HepG2 (cell line): ENCODE measurements around the gene VWA3B.

Source experiments
- RFX5 ChIP-seq: IDR thresholded peaks from 2 replicates; pipeline ENCODE4 v1.6.1; 2011; ENCODE audit warnings: low read depth, low read length, improper control_type of control experiment
- ZNF432 ChIP-seq: sonication (generic); formaldehyde crosslinking; IDR thresholded peaks from 2 replicates; pipeline ENCODE4 v1.5.0; 2020; ENCODE audit warnings: missing genetic modification reagents, mild to moderate bottlenecking, borderline replicate concordance
- TF ChIP-seq, protein P1 (sequence below): sonication (generic); formaldehyde crosslinking; IDR thresholded peaks from 2 replicates; pipeline ENCODE4 v1.9.0; 2021; ENCODE audit warnings: missing genetic modification reagents, mild to moderate bottlenecking, borderline replicate concordance

DNA sequence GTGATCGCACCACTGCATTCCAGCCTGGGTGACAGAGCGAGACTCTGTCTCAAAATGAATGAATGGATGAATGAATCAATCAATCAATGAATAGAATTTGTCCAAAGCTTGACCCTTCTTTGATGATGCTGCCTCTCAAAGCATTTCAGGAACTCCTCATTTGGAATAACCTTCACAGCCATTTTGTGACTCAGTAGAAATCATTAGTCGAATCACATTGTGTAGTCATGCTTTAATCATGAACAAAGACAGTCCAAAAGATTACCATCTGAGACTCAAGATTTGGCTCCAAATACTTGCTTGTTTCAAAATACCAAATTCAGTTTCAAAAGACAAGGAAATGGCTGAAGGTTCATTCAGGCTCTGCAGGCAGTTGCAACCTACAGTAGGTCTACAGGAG, 83.1 kb downstream of the VWA3B start:
- TF ChIP-seq RFX5, result no peak
- TF ChIP-seq, protein P1, sequence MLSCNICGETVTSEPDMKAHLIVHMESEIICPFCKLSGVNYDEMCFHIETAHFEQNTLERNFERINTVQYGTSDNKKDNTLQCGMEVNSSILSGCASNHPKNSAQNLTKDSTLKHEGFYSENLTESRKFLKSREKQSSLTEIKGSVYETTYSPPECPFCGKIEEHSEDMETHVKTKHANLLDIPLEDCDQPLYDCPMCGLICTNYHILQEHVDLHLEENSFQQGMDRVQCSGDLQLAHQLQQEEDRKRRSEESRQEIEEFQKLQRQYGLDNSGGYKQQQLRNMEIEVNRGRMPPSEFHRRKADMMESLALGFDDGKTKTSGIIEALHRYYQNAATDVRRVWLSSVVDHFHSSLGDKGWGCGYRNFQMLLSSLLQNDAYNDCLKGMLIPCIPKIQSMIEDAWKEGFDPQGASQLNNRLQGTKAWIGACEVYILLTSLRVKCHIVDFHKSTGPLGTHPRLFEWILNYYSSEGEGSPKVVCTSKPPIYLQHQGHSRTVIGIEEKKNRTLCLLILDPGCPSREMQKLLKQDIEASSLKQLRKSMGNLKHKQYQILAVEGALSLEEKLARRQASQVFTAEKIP (CRISPR knock-in tag), result no peak
- no peak for TF ChIP-seq ZNF432
